Uterus (tissue), 4 donors: ENCODE results near the gene ZMAT3. TPM values are rescaled to one million over a fixed set of nuclear protein-coding genes. Genes with fewer than 3 reads are reported as not detected.

Experiments
- DNase-seq, 2 donors: peaks; one replicate each; pipeline ENCODE4 v3.0.0-alpha.2; 2019 to 2020
- H3K27ac ChIP-seq, 2 donors: fragments of 200-600 bp; sonication (generic); 1 replicate in 1 of 2; 2 replicates in 1 of 2; pipeline ENCODE4 v1.5.1; 2016 to 2018
- H3K27me3 ChIP-seq, 2 donors: fragments of 200-600 bp; sonication (generic); one replicate each; pipeline ENCODE4 v1.5.1; 2018 to 2019; ENCODE audit warnings: control low read depth in 1 of 2
- H3K36me3 ChIP-seq, 2 donors: fragments of 200-600 bp; sonication (generic); one replicate each; pipeline ENCODE4 v1.5.1; 2019; ENCODE audit warnings: control low read depth in 1 of 2
- H3K4me1 ChIP-seq, 2 donors: fragments of 200-600 bp; sonication (generic); one replicate each; pipeline ENCODE4 v1.5.1; 2018 to 2019; ENCODE audit warnings: control low read depth in 1 of 2
- H3K4me3 ChIP-seq, 2 donors: fragments of 200-600 bp; sonication (generic); 1 replicate in 1 of 2; 2 replicates in 1 of 2; pipeline ENCODE4 v1.5.1; 2018 to 2019; ENCODE audit warnings: mild to moderate bottlenecking in 1 of 2
- H3K9me3 ChIP-seq, 2 donors: fragments of 200-600 bp; sonication (generic); one replicate each; pipeline ENCODE4 v1.5.1; 2019; ENCODE audit warnings: control low read depth in 1 of 2
- CTCF ChIP-seq, 4 experiments: fragments of 200-600 bp in 2 of 4; fragments of 450-650 bp in 2 of 4; sonication (generic) in 2 of 4; IDR thresholded peaks; one replicate each; pipeline ENCODE4 v1.5.1; 2016 to 2019; ENCODE audit warnings: antibody characterized with exemption in 4 of 4, mild to moderate bottlenecking in 2 of 4, moderate library complexity in 1 of 4
- POLR2A ChIP-seq, 2 donors: fragments of 450-650 bp; IDR thresholded peaks; one replicate each; pipeline ENCODE4 v1.6.1; 2016; ENCODE audit warnings: antibody characterized with exemption in 2 of 2, mild to moderate bottlenecking in 1 of 2, moderate library complexity in 1 of 2
- intact Hi-C: fragments of 100-400 bp; cut with DNase I; formaldehyde crosslinking; loops from one replicate; pipeline ENCODE4 v1.15.1; 2023; ENCODE audit warnings: low total_unique reads
- total RNA-seq, 4 donors: library from RNA; depleted of rRNA in 3 of 4; stranded (reverse); fragments of >200 nt in 3 of 4; gene quantifications; one replicate each; pipeline versions ENCODE4 v1.1.0 to v1.2.4, GENCODE V29; 2014 to 2023
- donor health status: DM: yes; HTN: yes; CAD: no.

ZMAT3 gene
- total RNA-seq, 4 donors from 2014 or later: 9.4 to 24.4 (median 13.9) TPM

- H3K36me3 ChIP-seq: no peaks in the 10 kb centered on the region
- intact Hi-C loops: no loop called here
- H3K27me3 ChIP-seq: no peaks in the 10 kb centered on the region
- H3K4me3 ChIP-seq: no peak overlapping the region
- TF ChIP-seq POLR2A (IDR thresholded peaks at IDR 0.05): no peak
- no peak for TF ChIP-seq CTCF (IDR thresholded peaks at IDR 0.05)
- no peaks in the 10 kb centered on the region for H3K4me1 ChIP-seq
- DNase-seq: no peak
- no peaks in the 10 kb centered on the region for H3K9me3 ChIP-seq
- H3K27ac ChIP-seq: no peak overlapping the region
Observed at GRCh38 chr3:179005213-179005612, 66.4 kb downstream of the ZMAT3 start.

GRCh38 chr3:179000659-179001058, 71.0 kb downstream of the ZMAT3 start:
- TF ChIP-seq CTCF (IDR thresholded peaks at IDR 0.05) (no peak), POLR2A (IDR thresholded peaks at IDR 0.05) (no peak)
- H3K9me3 ChIP-seq: no peaks in the 10 kb centered on the region
- no peak overlapping the region for H3K27ac ChIP-seq
- no peaks in the 10 kb centered on the region for H3K27me3 ChIP-seq
- H3K36me3 ChIP-seq: no peaks in the 10 kb centered on the region
- no peak overlapping the region for H3K4me3 ChIP-seq
- intact Hi-C loops: no loop called here
- H3K4me1 ChIP-seq: no peaks in the 10 kb centered on the region
- DNase-seq: no peak

GRCh38 chr3:179000144-179000543, 71.5 kb downstream of the ZMAT3 start:
- Histone ChIP-seq H3K4me3 (no peak overlapping the region), H3K9me3 (no peaks in the 10 kb centered on the region), H3K27me3 (no peaks in the 10 kb centered on the region), H3K27ac (no peak overlapping the region), H3K4me1 (no peaks in the 10 kb centered on the region), H3K36me3 (no peaks in the 10 kb centered on the region)
- no peak for DNase-seq
- TF ChIP-seq CTCF (IDR thresholded peaks at IDR 0.05) (no peak), POLR2A (IDR thresholded peaks at IDR 0.05) (no peak)
- intact Hi-C loops: no loop called here

GRCh38 chr3:178996399-178996798, 75.2 kb downstream of the ZMAT3 start:
- TF ChIP-seq CTCF (IDR thresholded peaks at IDR 0.05) (no peak), POLR2A (IDR thresholded peaks at IDR 0.05) (no peak)
- no peak overlapping the region for H3K4me3 ChIP-seq

GRCh38 chr3:178990293-178990692, 81.3 kb downstream of the ZMAT3 start:
- DNase-seq: no peak
- Histone ChIP-seq H3K9me3 (peaks cover 0 to 14% of the 10 kb centered on the region in 2 donors), H3K27me3 (no peaks in the 10 kb centered on the region), H3K27ac (no peak overlapping the region), H3K4me1 (no peaks in the 10 kb centered on the region), H3K4me3 (no peak overlapping the region), H3K36me3 (no peaks in the 10 kb centered on the region)
- TF ChIP-seq CTCF (IDR thresholded peaks at IDR 0.05) (no peak), POLR2A (IDR thresholded peaks at IDR 0.05) (no peak)
- intact Hi-C loops: no loop called here

More at GRCh38 chr3:178996399-178996798, 75.2 kb downstream of the ZMAT3 start:
- no peaks in the 10 kb centered on the region for H3K4me1 ChIP-seq
- no peak for DNase-seq
- H3K9me3 ChIP-seq: no peaks in the 10 kb centered on the region
- intact Hi-C loops: no loop called here
- no peaks in the 10 kb centered on the region for H3K27me3 ChIP-seq
- no peak overlapping the region for H3K27ac ChIP-seq
- no peaks in the 10 kb centered on the region for H3K36me3 ChIP-seq
